Activated T-helper 1 cell treated with anti-CD3 and anti-CD28 coated beads, Interleukin-12 subunit alpha, Interleukin-12 subunit beta, Interleukin-2, Interleukin-4 antibody, amounts not matched to agents 30 ng/mL and 10 ng/mL and 1 ng/mL, durations not matched to agents 14 hours and 24 hours and 36 hours (primary cell): Measurements from ENCODE around the gene LENG8. TPM values are rescaled to one million over a fixed set of nuclear protein-coding genes. Genes with fewer than 3 reads are reported as not detected.

Experiments
- DNase-seq: peaks from one replicate; pipeline ENCODE4 v3.0.0; 2021; ENCODE audit warnings: low spot score
- H3K27ac Mint-ChIP-seq: one replicate; pipeline ENCODE4 v1.8.0; 2021; ENCODE audit warnings: mild to moderate bottlenecking, mixed read lengths
- H3K27me3 Mint-ChIP-seq: one replicate; pipeline ENCODE4 v1.8.0; 2022; ENCODE audit warnings: mild to moderate bottlenecking, moderate library complexity, mixed read lengths; ENCODE audit not compliant: insufficient read depth
- H3K36me3 Mint-ChIP-seq: one replicate; pipeline ENCODE4 v1.8.0; 2021; ENCODE audit warnings: low read depth, mixed read lengths
- H3K4me1 Mint-ChIP-seq: one replicate; pipeline ENCODE4 v1.8.0; 2021; ENCODE audit warnings: low read depth, mixed read lengths
- H3K4me3 Mint-ChIP-seq: one replicate; pipeline ENCODE4 v1.8.0; 2021; ENCODE audit warnings: mild to moderate bottlenecking, moderate library complexity, mixed read lengths
- H3K9me3 Mint-ChIP-seq: one replicate; pipeline ENCODE4 v1.8.0; 2021; ENCODE audit warnings: mixed read lengths
- intact Hi-C: fragments of 100-400 bp; cut with micrococcal nuclease; formaldehyde crosslinking; loops from one replicate; pipeline ENCODE4 v1.15.1; 2024
- total RNA-seq: library from RNA; stranded (reverse); gene quantifications from 2 replicates; pipeline ENCODE4 v1.2.3, GENCODE V29; 2022

LENG8 gene
- total RNA-seq, result 192 and 193 TPM in 2 replicates

GRCh38 chr19:54448774-54449700 is at the start of gene LENG8:
Gene LENG8 (plus strand): TSS chr19:54449199. CDS start chr19:54451345, 2,146 bp downstream.
- peaks cover 36% of the 10 kb centered on the region for H3K4me1 Mint-ChIP-seq
- intact Hi-C loops, result loop anchor here (1.0 to 5.0 kb wide), 11 partner anchors 14 to 959 kb away; partner anchors contain the start of genes CNOT3, KMT5C, LENG9 and MYADM
- peak within 1 kb of the TSS; percentile 98 for H3K27ac Mint-ChIP-seq
- H3K9me3 Mint-ChIP-seq, result no peaks in the 10 kb centered on the region
- peak; percentile 96 for DNase-seq
- H3K4me3 Mint-ChIP-seq, result peak within 1 kb of the TSS; percentile 99
- peaks cover 45% of the 10 kb centered on the region for H3K36me3 Mint-ChIP-seq
- H3K27me3 Mint-ChIP-seq, result no peaks in the 10 kb centered on the region

- DNase-seq, result no peak
- Mint-ChIP-seq H3K36me3 (no peaks in the 10 kb centered on the region), H3K4me3 (no peak overlapping the region), H3K27ac (no peak overlapping the region), H3K27me3 (peaks cover 2% of the 10 kb centered on the region), H3K9me3 (no peaks in the 10 kb centered on the region), H3K4me1 (no peaks in the 10 kb centered on the region)
- intact Hi-C loops, result no loop called here
These were observed 48.1 kb upstream of the LENG8 start for GRCh38 chr19:54400913-54401312.

GRCh38 chr19:54403054-54403453 is 45.9 kb upstream of the LENG8 start:
- intact Hi-C loops, result no loop called here
- H3K4me1 Mint-ChIP-seq, result no peaks in the 10 kb centered on the region
- no peak overlapping the region for H3K4me3 Mint-ChIP-seq
- H3K27ac Mint-ChIP-seq, result no peak overlapping the region
- peaks cover 2% of the 10 kb centered on the region for H3K27me3 Mint-ChIP-seq
- no peaks in the 10 kb centered on the region for H3K36me3 Mint-ChIP-seq
- H3K9me3 Mint-ChIP-seq, result peaks cover 7% of the 10 kb centered on the region
- DNase-seq, result no peak

GRCh38 chr19:54405628-54406027 is 43.4 kb upstream of the LENG8 start:
- Mint-ChIP-seq H3K36me3 (no peaks in the 10 kb centered on the region), H3K4me1 (no peaks in the 10 kb centered on the region), H3K27me3 (peaks cover 6% of the 10 kb centered on the region), H3K27ac (no peak overlapping the region), H3K4me3 (no peak overlapping the region), H3K9me3 (peaks cover 10% of the 10 kb centered on the region)
- intact Hi-C loops, result no loop called here
- no peak for DNase-seq

GRCh38 chr19:54407780-54408179 is 41.2 kb upstream of the LENG8 start:
- H3K36me3 Mint-ChIP-seq, result no peaks in the 10 kb centered on the region
- no peak for DNase-seq
- H3K27ac Mint-ChIP-seq, result no peak overlapping the region
- H3K4me3 Mint-ChIP-seq, result no peak overlapping the region
- H3K9me3 Mint-ChIP-seq, result peaks cover 10% of the 10 kb centered on the region
- H3K27me3 Mint-ChIP-seq, result peaks cover 6% of the 10 kb centered on the region
- H3K4me1 Mint-ChIP-seq, result no peaks in the 10 kb centered on the region
- intact Hi-C loops, result no loop called here

- H3K9me3 Mint-ChIP-seq, result peaks cover 14% of the 10 kb centered on the region
- peak overlapping the region; percentile 65 for H3K27ac Mint-ChIP-seq
These were observed 40.5 kb upstream of the LENG8 start for GRCh38 chr19:54408456-54409026.

GRCh38 chr19:54411033-54411432 is 38.0 kb upstream of the LENG8 start:
- Mint-ChIP-seq H3K36me3 (peaks cover 4% of the 10 kb centered on the region), H3K4me3 (no peak overlapping the region), H3K27ac (no peak overlapping the region), H3K9me3 (peaks cover 19% of the 10 kb centered on the region), H3K4me1 (no peaks in the 10 kb centered on the region), H3K27me3 (peaks cover 24% of the 10 kb centered on the region)
- intact Hi-C loops, result no loop called here
- no peak for DNase-seq

More at GRCh38 chr19:54408456-54409026, 40.5 kb upstream of the LENG8 start:
- H3K4me3 Mint-ChIP-seq, result no peak overlapping the region
- peaks cover 1% of the 10 kb centered on the region for H3K36me3 Mint-ChIP-seq
- no peaks in the 10 kb centered on the region for H3K4me1 Mint-ChIP-seq
- no peak for DNase-seq
- intact Hi-C loops, result no loop called here
- H3K27me3 Mint-ChIP-seq, result peaks cover 8% of the 10 kb centered on the region

GRCh38 chr19:54412877-54413276 is 36.1 kb upstream of the LENG8 start:
- H3K9me3 Mint-ChIP-seq, result peaks cover 14% of the 10 kb centered on the region
- H3K36me3 Mint-ChIP-seq, result peaks cover 7% of the 10 kb centered on the region
- peaks cover 31% of the 10 kb centered on the region for H3K27me3 Mint-ChIP-seq
- H3K4me1 Mint-ChIP-seq, result peaks cover 10% of the 10 kb centered on the region
- DNase-seq, result no peak
- H3K4me3 Mint-ChIP-seq, result no peak overlapping the region
- intact Hi-C loops, result no loop called here
- H3K27ac Mint-ChIP-seq, result no peak overlapping the region

- intact Hi-C loops, result no loop called here
- H3K27me3 Mint-ChIP-seq, result peaks cover 31% of the 10 kb centered on the region
- peaks cover 9% of the 10 kb centered on the region for H3K9me3 Mint-ChIP-seq
- no peak for DNase-seq
- peaks cover 7% of the 10 kb centered on the region for H3K36me3 Mint-ChIP-seq
- no peak overlapping the region for H3K4me3 Mint-ChIP-seq
- no peak overlapping the region for H3K27ac Mint-ChIP-seq
- peaks cover 16% of the 10 kb centered on the region for H3K4me1 Mint-ChIP-seq
These were observed 34.8 kb upstream of the LENG8 start for GRCh38 chr19:54414156-54414555.

- H3K27ac Mint-ChIP-seq, result no peak within 1 kb of the TSS
- H3K4me3 Mint-ChIP-seq, result no peak within 1 kb of the TSS
- DNase-seq, result no peak
These were observed 33.6 kb upstream of the LENG8 start, which contains the start of gene TTYH1 for GRCh38 chr19:54415208-54415900. Gene TTYH1 (plus strand): TSS chr19:54415464. CDS start chr19:54415553, 89 bp downstream.

GRCh38 chr19:54415901-54416673 is 32.9 kb upstream of the LENG8 start:
- H3K4me3 Mint-ChIP-seq, result no peak overlapping the region
- DNase-seq, result no peak
- peaks cover 7% of the 10 kb centered on the region for H3K36me3 Mint-ChIP-seq
- intact Hi-C loops, result no loop called here
- peaks cover 9% of the 10 kb centered on the region for H3K9me3 Mint-ChIP-seq
- peaks cover 27% of the 10 kb centered on the region for H3K27me3 Mint-ChIP-seq
- peaks cover 16% of the 10 kb centered on the region for H3K4me1 Mint-ChIP-seq
- H3K27ac Mint-ChIP-seq, result no peak overlapping the region

More at GRCh38 chr19:54415208-54415900, 33.6 kb upstream of the LENG8 start, which contains the start of gene TTYH1:
- Mint-ChIP-seq H3K27me3 (peaks cover 30% of the 10 kb centered on the region), H3K36me3 (peaks cover 7% of the 10 kb centered on the region), H3K4me1 (peaks cover 16% of the 10 kb centered on the region), H3K9me3 (peaks cover 9% of the 10 kb centered on the region)
- intact Hi-C loops, result no loop called here
